ENCODE data around the gene NOC2L. TPM values are rescaled to one million over a fixed set of nuclear protein-coding genes. Genes with fewer than 3 reads are reported as not detected.

Gene NOC2L
- total and polyA plus RNA-seq, 2 donors (not counting 3 experiments of a cell fraction or from before 2014, with no cell fraction given): 55.3 to 87.9 TPM

GRCh38 chr1:913491-914130 is 45.4 kb downstream of the NOC2L start:
- no peak for TF ChIP-seq GATA2 (IDR thresholded peaks at IDR 0.05; ENCODE audit: insufficient read depth, insufficient read length, low read depth, low read length)
- no peak for TF ChIP-seq MYC (IDR thresholded peaks at IDR 0.05; ENCODE audit: low read depth, low read length)
- no peak for TF ChIP-seq CTCF (IDR thresholded peaks at IDR 0.05; ENCODE audit: extremely low read depth in 1 of 2, insufficient read depth in 1 of 2, low read depth in 1 of 2, low read length in 2 of 2)
- no peak for TF ChIP-seq JUN (IDR thresholded peaks at IDR 0.05; ENCODE audit: borderline replicate concordance, insufficient read depth, insufficient read length, low read depth)
- TF ChIP-seq MAX (IDR thresholded peaks at IDR 0.05; ENCODE audit: insufficient read depth, insufficient read length): no peak
- no peak for TF ChIP-seq FOS (IDR thresholded peaks at IDR 0.05; ENCODE audit: borderline replicate concordance, insufficient read depth, low read length)
- TF ChIP-seq POLR2A (IDR thresholded peaks at IDR 0.05; ENCODE audit: low read depth, low read length): no peak
- TF ChIP-seq EZH2 (IDR thresholded peaks at IDR 0.05; ENCODE audit: borderline replicate concordance, low read depth, low read length, severe bottlenecking): no peak
- no peak for TF ChIP-seq POLR2AphosphoS5 (IDR thresholded peaks at IDR 0.05; ENCODE audit: insufficient read depth, low read depth, low read length)
- Histone ChIP-seq H3K79me2 (ENCODE audit: control insufficient read depth, insufficient read depth, low read length) (no peaks in the 10 kb centered on the region), H4K20me1 (replicated peaks; ENCODE audit: control insufficient read depth, extremely low read depth, insufficient read depth, low read length) (no peaks in the 10 kb centered on the region), H3K9me3 (replicated peaks; ENCODE audit: control insufficient read depth, insufficient read depth, low read length) (no peaks in the 10 kb centered on the region), H2AFZ (ENCODE audit: low read depth, low read length) (no peak overlapping the region), H3K27me3 (ENCODE audit: control insufficient read depth in 2 of 2, insufficient read depth in 2 of 2, low read length in 2 of 2) (peaks cover 3 to 10% of the 10 kb centered on the region in 2 experiments), H3K27ac (ENCODE audit: insufficient read depth, low read depth, low read length) (no peak overlapping the region), H3K9ac (replicated peaks; ENCODE audit: extremely low read depth, insufficient read depth, low read length) (no peak overlapping the region), H3K4me1 (ENCODE audit: control insufficient read depth, extremely low read depth, insufficient read depth, low read length) (no peaks in the 10 kb centered on the region), H3K36me3 (ENCODE audit: control insufficient read depth in 2 of 2, extremely low read depth in 1 of 2, insufficient read depth in 2 of 2, low read length in 2 of 2) (no peaks in the 10 kb centered on the region), H3K4me2 (ENCODE audit: insufficient read depth, low read length) (no peak overlapping the region), H3K4me3 (replicated peaks in 1 of 3; ENCODE audit: insufficient read depth in 1 of 3, low read depth in 1 of 3, low read length in 3 of 3) (no peak overlapping the region), H3K9me1 (replicated peaks; ENCODE audit: control insufficient read depth, extremely low read depth, insufficient read depth, low read length) (no peaks in the 10 kb centered on the region)
- DNase-seq (ENCODE audit: low read depth, low spot score): no peak
- intact Hi-C loops (cut with micrococcal nuclease): no loop called here
- CTCF ChIA-PET: interaction anchor here (1.1 kb wide), 1 partner anchor 9 kb away, joined by 4 read pairs; no protein-coding TSS in a partner anchor
- POLR2A ChIA-PET: no interaction called here
- dilution Hi-C loops (cut with MboI; ENCODE audit: extremely low pct_ligation_motif_present, low sequenced_read_pairs): no loop called here
- no TSS peak for BruUV-seq (replicated peaks)
- no peak for FAIRE-seq

All from endothelial cell of umbilical vein (primary cell).